Duodenal mucosa (tissue), 2 donors: ENCODE data around the gene MYO1B.

Source experiments
- H3K27ac ChIP-seq: one replicate; pipeline ENCODE4 v1.7.0; 2013; ENCODE audit warnings: low read depth, low read length
- H3K27me3 ChIP-seq, 2 donors: one replicate each; pipeline ENCODE4 v1.7.0; 2013; ENCODE audit warnings: low read length in 2 of 2, control low read depth in 1 of 2; ENCODE audit not compliant: insufficient read depth in 2 of 2, control insufficient read depth in 1 of 2
- H3K36me3 ChIP-seq, 2 donors: one replicate each; pipeline ENCODE4 v1.7.0; 2013; ENCODE audit warnings: low read length in 2 of 2, control low read depth in 1 of 2; ENCODE audit not compliant: insufficient read depth in 2 of 2, control insufficient read depth in 1 of 2
- H3K4me1 ChIP-seq, 2 donors: one replicate each; pipeline ENCODE4 v1.7.0; 2013; ENCODE audit warnings: low read length in 2 of 2, control low read depth in 1 of 2; ENCODE audit not compliant: insufficient read depth in 2 of 2, control insufficient read depth in 1 of 2
- H3K4me3 ChIP-seq, 2 donors: one replicate each; pipeline ENCODE4 v1.7.0; 2013; ENCODE audit warnings: low read length in 2 of 2, low read depth in 1 of 2
- H3K9ac ChIP-seq, 2 donors: one replicate each; pipeline ENCODE4 v1.7.0; 2013; ENCODE audit warnings: low read length in 2 of 2, low read depth in 1 of 2
- H3K9me3 ChIP-seq, 2 donors: one replicate each; pipeline ENCODE4 v1.7.0; 2013; ENCODE audit warnings: low read length in 2 of 2, control low read depth in 1 of 2; ENCODE audit not compliant: control insufficient read depth in 1 of 2

MYO1B gene

DNA sequence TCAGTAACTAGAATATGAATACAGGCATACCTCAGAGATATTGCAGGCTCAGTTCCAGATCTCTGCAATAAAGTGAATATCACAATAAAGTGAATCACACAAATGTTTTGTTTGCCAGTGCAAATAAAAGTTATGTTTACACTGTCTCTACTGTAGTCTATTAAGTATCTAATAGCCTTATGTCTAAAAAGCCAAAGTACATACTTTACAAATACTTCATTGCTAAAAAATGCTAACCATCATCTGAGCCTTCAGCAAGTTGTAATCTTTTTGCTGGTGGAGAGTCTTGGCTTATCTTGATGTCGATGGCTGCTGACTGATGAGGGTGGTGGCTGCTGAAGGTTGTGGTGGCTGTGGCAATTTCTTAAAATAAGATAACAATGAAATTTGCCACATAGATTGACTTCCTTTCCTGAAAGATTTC, 159.4 kb downstream of the MYO1B start:
- peaks cover 0 to 3% of the 10 kb centered on the region in 2 donors for H3K4me1 ChIP-seq
- no peaks in the 10 kb centered on the region for H3K9me3 ChIP-seq
- H3K9ac ChIP-seq = no peak overlapping the region
- no peak overlapping the region for H3K4me3 ChIP-seq
- H3K27ac ChIP-seq = no peak overlapping the region
- H3K27me3 ChIP-seq = no peaks in the 10 kb centered on the region
- H3K36me3 ChIP-seq = peaks cover 4 to 13% of the 10 kb centered on the region in 2 donors

DNA sequence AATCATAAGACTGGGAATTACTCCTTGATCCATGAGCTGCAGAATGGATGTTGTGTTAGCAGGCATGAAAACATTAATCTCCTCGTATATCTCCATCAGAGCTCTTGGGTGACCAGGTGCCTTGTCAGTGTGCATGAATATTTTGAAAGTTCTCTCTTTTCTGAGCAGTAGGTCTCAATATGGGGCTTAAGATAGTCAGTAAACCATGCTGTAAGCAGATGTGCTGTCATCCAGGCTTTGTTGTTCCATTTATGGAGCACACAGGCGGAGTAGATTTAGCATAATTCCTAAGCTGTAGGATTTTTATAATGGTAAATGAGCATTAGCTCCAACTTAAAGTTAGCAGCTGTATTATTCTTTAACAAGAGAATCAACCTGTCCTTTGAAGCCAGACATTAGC, 160.3 kb downstream of the MYO1B start:
- peaks cover 0 to 3% of the 10 kb centered on the region in 2 donors for H3K4me1 ChIP-seq
- no peaks in the 10 kb centered on the region for H3K27me3 ChIP-seq
- H3K4me3 ChIP-seq = no peak overlapping the region
- no peak overlapping the region for H3K9ac ChIP-seq
- H3K9me3 ChIP-seq = no peaks in the 10 kb centered on the region
- peaks cover 3 to 10% of the 10 kb centered on the region in 2 donors for H3K36me3 ChIP-seq
- H3K27ac ChIP-seq = no peak overlapping the region

DNA sequence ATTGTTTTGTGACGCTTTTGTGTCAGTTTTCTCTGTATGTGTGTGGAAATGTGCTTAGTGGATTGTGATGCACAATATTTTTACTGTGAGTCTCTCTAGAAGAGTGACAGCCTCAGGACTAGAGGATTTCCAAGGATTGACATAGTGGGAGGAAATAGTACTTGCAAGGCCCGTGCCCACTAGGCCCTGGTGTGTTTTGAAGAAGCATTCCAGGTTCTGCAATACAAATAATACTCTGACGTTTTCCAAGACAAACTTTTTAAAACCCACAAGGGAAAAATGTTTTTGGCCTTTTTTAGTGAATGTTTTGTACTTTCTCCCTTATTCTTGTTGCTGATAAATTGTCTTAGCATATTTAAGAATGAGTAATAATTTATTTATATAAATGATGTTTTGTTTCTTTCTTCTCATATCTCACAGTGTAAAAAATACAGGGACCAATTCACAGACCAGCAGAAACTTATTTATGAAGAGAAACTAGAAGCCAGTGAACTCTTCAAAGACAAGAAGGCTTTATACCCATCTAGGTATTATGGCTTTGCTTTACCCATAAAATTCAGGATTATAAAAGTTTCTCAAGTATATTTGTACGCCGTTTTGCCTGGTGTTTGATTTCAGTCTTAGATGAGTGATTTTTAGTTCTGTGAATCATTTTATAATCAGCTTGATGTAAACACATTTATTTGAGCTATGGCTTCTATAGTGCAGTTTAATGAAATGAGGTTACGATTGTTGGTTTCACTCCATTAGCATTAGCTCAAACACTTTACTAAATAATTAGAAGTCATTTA, 165.6 kb downstream of the MYO1B start:
- Histone ChIP-seq H3K27ac (no peak overlapping the region), H3K4me1 (no peaks in the 10 kb centered on the region), H3K27me3 (no peaks in the 10 kb centered on the region), H3K9me3 (no peaks in the 10 kb centered on the region), H3K36me3 (peaks cover 0 to 6% of the 10 kb centered on the region in 2 donors), H3K9ac (no peak overlapping the region), H3K4me3 (no peak overlapping the region)

DNA sequence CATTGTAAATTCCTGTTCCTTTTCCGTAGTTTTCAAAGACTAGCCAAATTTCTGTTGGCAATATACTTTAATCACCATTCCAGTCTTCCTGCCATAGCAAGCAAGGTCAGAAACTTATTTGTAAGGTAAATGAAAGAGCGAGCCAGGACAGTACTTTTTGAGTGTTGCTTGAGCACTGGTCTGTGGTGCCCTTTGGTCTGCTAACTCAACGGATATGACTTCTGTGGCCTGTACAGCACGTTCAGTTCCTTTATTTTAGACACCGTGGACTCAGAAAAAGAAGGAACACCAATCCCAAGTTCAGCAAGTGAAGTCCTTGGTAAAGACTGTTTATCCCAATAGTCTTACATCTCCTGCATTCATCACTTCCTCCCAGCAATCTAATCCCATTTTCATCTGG, 166.3 kb downstream of the MYO1B start:
- no peaks in the 10 kb centered on the region for H3K27me3 ChIP-seq
- H3K4me1 ChIP-seq = no peaks in the 10 kb centered on the region
- no peaks in the 10 kb centered on the region for H3K9me3 ChIP-seq
- no peak overlapping the region for H3K9ac ChIP-seq
- no peak overlapping the region for H3K27ac ChIP-seq
- H3K36me3 ChIP-seq = peaks cover 0 to 6% of the 10 kb centered on the region in 2 donors
- H3K4me3 ChIP-seq = no peak overlapping the region

DNA sequence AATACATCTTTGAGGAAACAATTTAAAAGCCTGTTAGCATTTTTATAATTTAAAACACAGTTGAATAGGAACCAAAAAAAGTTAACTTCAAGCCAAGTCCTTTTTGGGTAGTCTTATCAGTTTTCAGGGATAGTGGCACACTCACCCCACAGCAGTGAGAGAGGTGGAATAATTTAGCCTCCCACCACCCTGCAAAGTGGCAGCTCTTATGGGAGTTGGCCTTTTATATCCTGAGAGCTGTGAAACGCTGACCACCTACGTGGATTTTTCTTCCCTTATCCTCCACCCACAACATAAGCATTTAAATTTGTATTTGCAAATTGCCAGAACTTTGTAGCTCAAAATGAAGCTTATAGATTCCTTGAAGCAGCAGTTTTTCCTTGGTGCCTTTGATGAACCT, 167.1 kb downstream of the MYO1B start:
- peaks cover 0 to 4% of the 10 kb centered on the region in 2 donors for H3K4me1 ChIP-seq
- no peak overlapping the region for H3K27ac ChIP-seq
- H3K27me3 ChIP-seq = no peaks in the 10 kb centered on the region
- H3K9me3 ChIP-seq = no peaks in the 10 kb centered on the region
- H3K9ac ChIP-seq = no peak overlapping the region
- peaks cover 0 to 6% of the 10 kb centered on the region in 2 donors for H3K36me3 ChIP-seq
- H3K4me3 ChIP-seq = no peak overlapping the region

DNA sequence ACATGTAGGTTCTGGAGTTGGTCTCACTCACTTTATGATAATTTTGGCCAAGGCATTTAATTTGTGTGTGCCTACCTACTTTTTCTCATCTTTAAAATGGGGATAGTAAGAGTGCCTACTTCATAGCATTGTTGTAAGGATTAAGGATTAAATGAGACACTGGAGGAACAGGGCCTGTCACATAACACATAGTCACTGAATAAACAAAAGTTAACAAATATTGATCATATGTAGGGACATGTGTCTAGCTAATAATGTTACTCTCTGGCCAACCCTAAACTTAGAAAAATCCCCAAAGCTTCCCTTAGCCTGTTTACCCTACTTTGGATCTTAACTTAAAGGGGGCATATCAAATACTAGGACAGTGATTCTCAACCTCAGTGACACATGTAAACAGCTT, 169.9 kb downstream of the MYO1B start:
- H3K36me3 ChIP-seq = no peaks in the 10 kb centered on the region
- H3K27ac ChIP-seq = no peak overlapping the region
- no peak overlapping the region for H3K4me3 ChIP-seq
- no peaks in the 10 kb centered on the region for H3K9me3 ChIP-seq
- peaks cover 5 to 13% of the 10 kb centered on the region in 2 donors for H3K4me1 ChIP-seq
- no peaks in the 10 kb centered on the region for H3K27me3 ChIP-seq
- no peak overlapping the region for H3K9ac ChIP-seq

DNA sequence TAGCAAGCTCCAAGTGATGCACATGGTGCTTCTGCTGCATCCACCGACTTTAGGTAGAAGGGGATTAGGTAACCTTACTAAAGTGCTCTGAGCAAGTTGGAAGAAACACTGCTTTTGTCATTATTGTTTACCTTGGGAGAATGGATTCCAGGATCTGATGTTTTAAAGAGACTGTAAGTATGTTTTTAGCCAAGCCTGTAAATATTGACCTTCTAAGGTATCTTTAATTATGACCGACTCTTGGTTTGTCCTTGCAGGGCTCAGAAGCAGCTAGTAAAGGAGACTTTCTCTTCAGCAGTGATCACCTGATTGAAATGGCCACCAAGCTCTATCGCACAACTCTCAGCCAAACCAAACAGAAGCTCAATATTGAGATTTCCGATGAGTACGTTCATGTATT, 170.7 kb downstream of the MYO1B start:
- no peak overlapping the region for H3K4me3 ChIP-seq
- no peak overlapping the region for H3K27ac ChIP-seq
- no peak overlapping the region for H3K9ac ChIP-seq
- H3K4me1 ChIP-seq = peaks cover 5 to 13% of the 10 kb centered on the region in 2 donors
- no peaks in the 10 kb centered on the region for H3K9me3 ChIP-seq
- H3K36me3 ChIP-seq = no peaks in the 10 kb centered on the region
- H3K27me3 ChIP-seq = no peaks in the 10 kb centered on the region

DNA sequence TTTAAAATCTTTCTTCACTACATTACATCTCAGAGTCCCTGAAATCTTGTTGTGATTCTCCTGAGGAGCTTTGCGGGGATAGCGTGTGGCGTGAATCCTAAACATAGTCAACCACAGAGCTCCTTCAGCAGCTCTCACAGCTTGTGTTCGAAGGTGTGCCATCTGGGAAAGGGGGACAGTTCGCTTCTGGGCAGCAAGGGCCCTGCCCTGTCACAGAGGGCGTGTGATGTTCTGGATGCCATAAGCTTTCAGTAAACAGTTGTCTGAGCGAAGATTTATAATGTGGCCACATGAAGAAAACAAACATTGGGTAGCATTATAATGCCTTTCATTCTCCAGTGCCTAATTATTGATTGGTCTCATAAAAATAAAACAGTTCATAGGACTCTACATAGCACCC, 172.5 kb downstream of the MYO1B start:
- H3K27ac ChIP-seq = peak overlapping the region; percentile 57
- no peaks in the 10 kb centered on the region for H3K36me3 ChIP-seq
- H3K4me3 ChIP-seq = peak overlapping the region in 1 of 2 donors; percentile 50
- H3K27me3 ChIP-seq = no peaks in the 10 kb centered on the region
- peak overlapping the region in 1 of 2 donors; percentile 26 for H3K9ac ChIP-seq
- H3K4me1 ChIP-seq = peaks cover 5 to 13% of the 10 kb centered on the region in 2 donors
- no peaks in the 10 kb centered on the region for H3K9me3 ChIP-seq

DNA sequence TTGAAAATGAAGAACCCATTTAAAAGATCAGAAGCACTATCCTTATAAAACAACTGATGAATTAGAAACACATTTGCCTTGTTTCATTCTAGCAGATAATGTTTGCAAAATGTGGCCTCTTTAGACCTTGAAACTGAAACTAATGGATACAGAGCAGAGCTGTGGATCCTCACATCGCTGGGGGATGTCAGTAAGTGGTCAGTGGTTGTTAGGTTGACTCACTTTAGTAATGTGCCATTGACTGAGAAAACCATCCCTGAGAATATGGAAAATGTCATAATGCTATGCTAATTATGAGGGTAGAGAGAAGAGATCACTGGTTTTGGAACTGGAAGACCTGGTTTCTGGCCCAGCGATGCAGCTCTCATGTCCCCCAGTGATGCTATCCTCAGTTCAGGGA, 176.7 kb downstream of the MYO1B start:
- peaks cover 5 to 12% of the 10 kb centered on the region in 2 donors for H3K4me1 ChIP-seq
- peaks cover 0 to 5% of the 10 kb centered on the region in 2 donors for H3K36me3 ChIP-seq
- H3K9me3 ChIP-seq = no peaks in the 10 kb centered on the region
- no peak overlapping the region for H3K27ac ChIP-seq
- no peak overlapping the region for H3K9ac ChIP-seq
- H3K4me3 ChIP-seq = no peak overlapping the region
- H3K27me3 ChIP-seq = no peaks in the 10 kb centered on the region

DNA sequence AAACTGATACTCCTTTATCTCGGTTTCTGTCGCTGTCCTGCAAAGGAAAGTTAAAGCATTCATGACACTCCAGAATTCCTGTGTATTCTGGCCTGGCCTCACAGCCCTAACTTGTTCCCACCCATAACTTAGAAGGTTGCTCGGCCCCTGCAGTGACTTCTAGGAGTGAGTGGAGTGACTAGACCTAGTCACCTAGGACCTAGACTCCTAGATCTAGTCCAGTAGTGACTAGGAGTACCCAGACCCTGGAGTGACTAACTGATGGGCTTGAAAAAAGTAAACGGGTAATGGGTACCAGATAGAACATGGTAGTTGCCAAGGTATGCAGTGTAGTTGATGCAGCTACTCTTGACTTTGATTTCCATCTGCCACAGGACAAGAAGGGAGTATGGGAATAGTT, 181.8 kb downstream of the MYO1B start:
- Histone ChIP-seq H3K9ac (no peak overlapping the region), H3K27me3 (no peaks in the 10 kb centered on the region), H3K4me3 (no peak overlapping the region), H3K27ac (no peak overlapping the region), H3K36me3 (peaks cover 0 to 5% of the 10 kb centered on the region in 2 donors), H3K9me3 (no peaks in the 10 kb centered on the region), H3K4me1 (no peaks in the 10 kb centered on the region)
